ENCODE results near the gene SLC39A2. TPM values are rescaled to one million over a fixed set of nuclear protein-coding genes. Genes with fewer than 3 reads are reported as not detected.

The SLC39A2 gene
- polyA plus RNA-seq, 1 donor (not counting 4 experiments of a cell fraction or from before 2014, with no cell fraction given) = 0.94 TPM

GRCh38 chr14:21038441-21039422, 39.6 kb downstream of the SLC39A2 start:
- FAIRE-seq (peak; percentile 46), DNase-seq (ENCODE audit: low read depth, low spot score) (no peak)
- H3K36me3 ChIP-seq (ENCODE audit: control insufficient read depth in 2 of 2, extremely low read depth in 1 of 2, insufficient read depth in 2 of 2, low read length in 2 of 2) = no peaks in the 10 kb centered on the region
- H2AFZ ChIP-seq (ENCODE audit: control insufficient read depth, low read length) = peak overlapping the region; percentile 73
- H3K4me2 ChIP-seq (ENCODE audit: control insufficient read depth, extremely low read depth, insufficient read depth, low read depth, low read length) = peak overlapping the region; percentile 5
- dilution Hi-C loops (cut with MboI; ENCODE audit: extremely low pct_ligation_motif_present, low sequenced_read_pairs) = no loop called here
- H3K27ac ChIP-seq (ENCODE audit: control insufficient read depth, insufficient read depth, low read length) = no peak overlapping the region
- H3K9me1 ChIP-seq (ENCODE audit: control insufficient read depth, extremely low read depth, insufficient read depth, low read length) = no peaks in the 10 kb centered on the region
- H3K27me3 ChIP-seq (ENCODE audit: control insufficient read depth, extremely low read depth, insufficient read depth, low read length) = no peaks in the 10 kb centered on the region
- H3K79me2 ChIP-seq (ENCODE audit: control insufficient read depth, insufficient read depth, low read length) = peaks cover 12% of the 10 kb centered on the region
- peaks cover 51% of the 10 kb centered on the region for H3K4me1 ChIP-seq (ENCODE audit: control insufficient read depth, extremely low read depth, insufficient read depth, low read length)
- TF ChIP-seq EZH2 (IDR thresholded peaks at IDR 0.05; ENCODE audit: low read length) = no peak
- no peak for TF ChIP-seq CTCF (optimal IDR thresholded peaks at IDR 0.05 in 1 of 3, IDR thresholded peaks at IDR 0.05 in 1 of 3, conservative IDR thresholded peaks at IDR 0.05 in 1 of 3; ENCODE audit: extremely low read depth in 1 of 3, insufficient read depth in 2 of 3, low read length in 3 of 3)
- no peaks in the 10 kb centered on the region for H3K9me3 ChIP-seq (ENCODE audit: control insufficient read depth, low read depth, low read length)
- H3K9ac ChIP-seq (ENCODE audit: control insufficient read depth, extremely low read depth, insufficient read depth, low read length) = no peak overlapping the region
- H3K4me3 ChIP-seq (ENCODE audit: control insufficient read depth in 2 of 3, extremely low read depth in 1 of 3, insufficient read depth in 2 of 3, low read depth in 1 of 3, low read length in 3 of 3) = no peak overlapping the region
- no peaks in the 10 kb centered on the region for H4K20me1 ChIP-seq (ENCODE audit: control insufficient read depth, extremely low read depth, insufficient read depth, low read length)

GRCh38 chr14:21039585-21040369, 40.7 kb downstream of the SLC39A2 start:
- H3K4me3 ChIP-seq (ENCODE audit: control insufficient read depth in 2 of 3, extremely low read depth in 1 of 3, insufficient read depth in 2 of 3, low read depth in 1 of 3, low read length in 3 of 3) = no peak overlapping the region
- DNase-seq (ENCODE audit: low read depth, low spot score) (no peak), FAIRE-seq (peak; percentile 73)
- TF ChIP-seq EZH2 (IDR thresholded peaks at IDR 0.05; ENCODE audit: low read length) (no peak), CTCF (optimal IDR thresholded peaks at IDR 0.05 in 1 of 3, IDR thresholded peaks at IDR 0.05 in 1 of 3, conservative IDR thresholded peaks at IDR 0.05 in 1 of 3; ENCODE audit: extremely low read depth in 1 of 3, insufficient read depth in 2 of 3, low read length in 3 of 3) (peak; percentile 67 to 73 (median 72))
- H3K9me1 ChIP-seq (ENCODE audit: control insufficient read depth, extremely low read depth, insufficient read depth, low read length) = no peaks in the 10 kb centered on the region
- H3K9ac ChIP-seq (ENCODE audit: control insufficient read depth, extremely low read depth, insufficient read depth, low read length) = no peak overlapping the region
- H4K20me1 ChIP-seq (ENCODE audit: control insufficient read depth, extremely low read depth, insufficient read depth, low read length) = no peaks in the 10 kb centered on the region
- no peaks in the 10 kb centered on the region for H3K27me3 ChIP-seq (ENCODE audit: control insufficient read depth, extremely low read depth, insufficient read depth, low read length)
- dilution Hi-C loops (cut with MboI; ENCODE audit: extremely low pct_ligation_motif_present, low sequenced_read_pairs) = no loop called here
- no peaks in the 10 kb centered on the region for H3K9me3 ChIP-seq (ENCODE audit: control insufficient read depth, low read depth, low read length)
- peak overlapping the region; percentile 9 for H3K4me2 ChIP-seq (ENCODE audit: control insufficient read depth, extremely low read depth, insufficient read depth, low read depth, low read length)
- H3K36me3 ChIP-seq (ENCODE audit: control insufficient read depth in 2 of 2, extremely low read depth in 1 of 2, insufficient read depth in 2 of 2, low read length in 2 of 2) = no peaks in the 10 kb centered on the region
- peaks cover 53% of the 10 kb centered on the region for H3K4me1 ChIP-seq (ENCODE audit: control insufficient read depth, extremely low read depth, insufficient read depth, low read length)
- H3K27ac ChIP-seq (ENCODE audit: control insufficient read depth, insufficient read depth, low read length) = no peak overlapping the region
- peak overlapping the region; percentile 11 for H2AFZ ChIP-seq (ENCODE audit: control insufficient read depth, low read length)
- peaks cover 12% of the 10 kb centered on the region for H3K79me2 ChIP-seq (ENCODE audit: control insufficient read depth, insufficient read depth, low read length)

All from keratinocyte (primary cell).